Measurements from ENCODE around the gene LRPAP1.
"Not testable (repeated sequence)": the region's sequence is repeated elsewhere in the genome, so short reads cannot be mapped to it uniquely, and the experiment has no call there.

Gene LRPAP1

GRCh38 chr4:3531879-3532750 lies at the start of gene LRPAP1:
Gene LRPAP1 (minus strand): TSS chr4:3532422. CDS start chr4:3532412, 10 bp downstream.
- H3K4me1 Mint-ChIP-seq (ENCODE audit: low read depth): peaks cover 29% of the 10 kb centered on the region
- no peaks in the 10 kb centered on the region for H3K9me3 Mint-ChIP-seq
- H3K27ac Mint-ChIP-seq: peak within 1 kb of the TSS; percentile 86
- peaks cover 4% of the 10 kb centered on the region for H3K27me3 Mint-ChIP-seq
- H3K4me3 Mint-ChIP-seq: peak within 1 kb of the TSS; percentile 95
- H3K36me3 Mint-ChIP-seq (ENCODE audit: low read depth): peaks cover 10% of the 10 kb centered on the region

DNA sequence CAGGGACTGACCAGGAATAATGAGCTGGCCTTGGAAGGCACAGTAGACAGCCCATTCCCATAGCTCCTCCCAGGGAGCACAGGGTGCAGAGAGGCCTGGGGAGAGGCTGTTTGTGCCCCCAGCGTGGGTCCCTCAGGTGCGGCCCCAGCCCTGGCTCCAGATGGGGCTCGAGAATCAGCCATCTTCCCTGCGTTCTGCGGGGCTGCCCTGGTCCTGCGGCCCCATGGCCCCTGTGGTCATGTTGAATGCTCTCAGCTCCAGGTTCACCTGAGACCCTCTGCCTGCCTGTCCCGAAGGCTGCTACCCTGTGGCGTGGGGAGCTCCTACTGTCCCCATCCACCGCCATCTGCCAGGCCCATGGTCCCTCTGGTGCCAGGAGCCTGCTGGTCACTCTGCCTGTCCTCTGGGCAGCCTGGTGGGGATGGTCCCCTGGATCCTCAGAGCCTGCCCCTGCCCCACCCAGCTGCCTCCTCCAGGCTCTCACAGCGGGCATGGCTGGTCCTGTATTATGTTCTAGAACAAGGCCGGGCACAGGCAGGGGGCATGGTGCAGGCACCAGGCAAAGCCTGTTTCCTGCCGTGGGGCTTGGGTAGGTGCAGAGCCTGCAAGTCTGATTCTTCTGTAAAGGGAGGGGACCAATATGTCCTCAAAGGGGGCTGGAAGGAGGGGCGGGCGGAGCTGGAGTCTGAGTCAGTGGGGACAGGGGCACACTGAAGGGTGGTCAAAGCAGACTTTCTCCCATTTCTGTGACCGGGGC lies 49.3 kb upstream of the LRPAP1 start:
- H3K36me3 Mint-ChIP-seq (ENCODE audit: low read depth); H3K4me1 Mint-ChIP-seq (ENCODE audit: low read depth); H3K9me3 Mint-ChIP-seq; H3K4me3 Mint-ChIP-seq; H3K27ac Mint-ChIP-seq: not testable (repeated sequence)
- peaks cover 14% of the 10 kb centered on the region for H3K27me3 Mint-ChIP-seq

DNA sequence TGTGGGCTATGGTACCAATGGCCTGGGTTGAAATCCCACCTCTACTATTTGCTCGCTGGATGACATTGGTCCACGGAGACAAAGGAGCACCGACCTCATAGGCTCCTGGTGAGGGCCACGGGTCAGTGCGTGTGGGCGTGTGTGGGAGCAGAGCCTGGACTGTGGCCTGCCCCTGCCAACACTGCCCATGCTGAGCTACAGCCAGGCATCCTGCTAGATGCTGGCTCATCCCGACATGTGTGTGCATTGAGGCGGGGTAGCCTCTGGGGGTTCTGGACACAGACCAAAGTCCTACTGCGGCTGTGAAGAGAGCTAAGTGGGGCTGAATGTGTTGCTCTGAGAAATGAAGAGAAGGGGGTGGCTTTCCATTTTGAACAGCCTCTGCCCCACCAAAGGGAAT lies 48.6 kb upstream of the LRPAP1 start:
- not testable (repeated sequence) for H3K36me3 Mint-ChIP-seq (ENCODE audit: low read depth); H3K4me1 Mint-ChIP-seq (ENCODE audit: low read depth); H3K4me3 Mint-ChIP-seq; H3K27ac Mint-ChIP-seq; H3K9me3 Mint-ChIP-seq
- peaks cover 14% of the 10 kb centered on the region for H3K27me3 Mint-ChIP-seq

DNA sequence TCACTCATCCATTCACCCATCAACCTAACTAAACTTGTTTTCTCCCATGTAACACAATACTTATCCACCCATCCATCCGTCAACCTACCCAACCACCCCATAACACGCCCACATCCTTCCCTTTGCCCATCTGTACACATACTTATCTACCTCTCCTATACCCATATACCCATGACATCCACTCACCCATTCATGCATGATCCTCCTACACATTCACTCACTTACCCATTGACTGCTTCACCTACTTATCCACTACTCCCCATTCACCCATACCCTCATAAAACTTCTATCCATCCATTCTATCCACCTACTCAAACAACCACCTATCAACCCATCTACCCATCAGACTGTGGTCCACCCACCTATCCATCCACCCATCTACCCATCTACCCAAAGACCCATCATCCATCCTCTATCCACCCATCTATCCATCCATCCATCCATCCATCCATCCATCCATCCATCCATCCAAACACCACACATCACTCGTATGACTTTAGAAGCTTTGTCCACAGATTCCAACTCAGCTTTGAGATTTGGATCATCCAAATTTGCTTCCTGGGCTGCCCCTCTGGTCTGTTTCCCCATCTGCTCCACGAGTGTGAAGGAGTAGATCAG lies 46.4 kb upstream of the LRPAP1 start:
- peaks cover 11% of the 10 kb centered on the region for H3K27me3 Mint-ChIP-seq
- H3K4me1 Mint-ChIP-seq (ENCODE audit: low read depth); H3K4me3 Mint-ChIP-seq: not testable (repeated sequence)

GRCh38 chr4:3578052-3578451 lies 45.8 kb upstream of the LRPAP1 start:
- Mint-ChIP-seq H3K27me3 (peaks cover 11% of the 10 kb centered on the region), H3K27ac (peak overlapping the region; percentile 42)
- not testable (repeated sequence) for H3K4me1 Mint-ChIP-seq (ENCODE audit: low read depth); H3K4me3 Mint-ChIP-seq; H3K36me3 Mint-ChIP-seq (ENCODE audit: low read depth); H3K9me3 Mint-ChIP-seq

More for the DNA sequence above, 46.4 kb upstream of the LRPAP1 start:
- H3K9me3 Mint-ChIP-seq; H3K36me3 Mint-ChIP-seq (ENCODE audit: low read depth); H3K27ac Mint-ChIP-seq: not testable (repeated sequence)

DNA sequence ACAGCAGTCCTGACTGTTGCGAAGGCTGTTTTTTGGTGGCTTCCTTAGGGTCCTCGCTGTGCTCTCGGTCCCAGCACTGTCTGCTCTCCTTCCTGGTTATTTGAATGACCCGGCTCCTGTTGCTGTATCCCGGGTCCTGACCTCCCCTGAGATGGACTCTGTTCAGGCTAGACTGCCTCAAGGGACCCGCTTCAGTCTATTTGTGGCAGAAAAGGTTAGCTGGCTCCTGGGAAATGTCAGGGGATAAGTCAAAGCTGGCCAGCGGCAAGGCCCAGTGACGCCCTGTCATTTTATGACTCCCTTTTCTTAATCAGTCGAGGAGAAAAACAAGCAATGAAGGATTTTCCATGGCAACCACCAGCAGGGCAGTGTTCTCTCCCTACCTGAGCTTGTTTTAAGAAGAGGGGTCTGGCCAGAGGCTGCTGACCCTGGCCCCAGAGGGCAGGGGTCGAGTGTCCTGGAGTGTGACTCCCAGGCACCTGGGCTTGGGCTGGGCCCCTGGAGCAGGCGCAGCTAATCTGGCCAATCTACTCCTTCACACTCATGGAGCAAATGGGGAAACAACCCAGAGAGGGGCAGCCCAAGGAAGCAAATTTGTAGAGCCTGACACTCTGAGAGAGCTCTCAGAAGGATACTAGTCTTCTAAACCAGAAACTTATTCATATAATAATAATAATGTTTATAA lies 45.1 kb upstream of the LRPAP1 start:
- not testable (repeated sequence) for H3K4me1 Mint-ChIP-seq (ENCODE audit: low read depth); H3K27me3 Mint-ChIP-seq; H3K4me3 Mint-ChIP-seq; H3K27ac Mint-ChIP-seq; H3K9me3 Mint-ChIP-seq; H3K36me3 Mint-ChIP-seq (ENCODE audit: low read depth)

GRCh38 chr4:3576533-3577207 lies 44.4 kb upstream of the LRPAP1 start:
- not testable (repeated sequence) for H3K27ac Mint-ChIP-seq; H3K4me1 Mint-ChIP-seq (ENCODE audit: low read depth); H3K9me3 Mint-ChIP-seq; H3K27me3 Mint-ChIP-seq; H3K4me3 Mint-ChIP-seq; H3K36me3 Mint-ChIP-seq (ENCODE audit: low read depth)

- not testable (repeated sequence) for H3K27me3 Mint-ChIP-seq; H3K27ac Mint-ChIP-seq; H3K9me3 Mint-ChIP-seq; H3K4me3 Mint-ChIP-seq; H3K36me3 Mint-ChIP-seq (ENCODE audit: low read depth); H3K4me1 Mint-ChIP-seq (ENCODE audit: low read depth)
Observed at GRCh38 chr4:3575426-3576369, 43.5 kb upstream of the LRPAP1 start.

DNA sequence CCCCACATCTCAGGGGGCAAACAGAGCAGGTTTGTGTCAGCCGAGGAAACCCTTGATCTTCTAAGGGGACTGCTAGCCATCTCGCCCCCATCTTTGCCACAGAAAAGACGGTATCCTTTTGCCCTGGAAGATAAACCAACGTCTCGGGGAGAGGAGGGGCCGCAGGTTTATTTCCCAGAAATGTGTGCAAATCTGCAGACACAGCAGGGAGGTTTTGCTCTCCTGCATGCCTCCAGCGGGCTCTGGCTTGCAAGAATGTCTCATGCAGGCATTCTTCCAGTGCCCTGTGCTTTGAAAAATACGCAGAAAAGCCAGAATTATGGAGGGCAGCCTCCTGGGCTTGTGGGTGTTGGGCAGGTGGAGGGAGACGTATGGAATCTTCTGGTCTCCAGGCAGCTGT lies 42.6 kb upstream of the LRPAP1 start:
- H3K27me3 Mint-ChIP-seq; H3K36me3 Mint-ChIP-seq (ENCODE audit: low read depth); H3K4me3 Mint-ChIP-seq; H3K27ac Mint-ChIP-seq; H3K4me1 Mint-ChIP-seq (ENCODE audit: low read depth); H3K9me3 Mint-ChIP-seq: not testable (repeated sequence)

- H3K9me3 Mint-ChIP-seq; H3K4me1 Mint-ChIP-seq (ENCODE audit: low read depth); H3K36me3 Mint-ChIP-seq (ENCODE audit: low read depth); H3K4me3 Mint-ChIP-seq; H3K27ac Mint-ChIP-seq; H3K27me3 Mint-ChIP-seq: not testable (repeated sequence)
Observed at GRCh38 chr4:3574346-3574745, 42.1 kb upstream of the LRPAP1 start.

- Mint-ChIP-seq H3K36me3 (ENCODE audit: low read depth) (no peaks in the 10 kb centered on the region), H3K4me1 (ENCODE audit: low read depth) (no peaks in the 10 kb centered on the region)
Observed at GRCh38 chr4:3573131-3573530, 40.9 kb upstream of the LRPAP1 start.

DNA sequence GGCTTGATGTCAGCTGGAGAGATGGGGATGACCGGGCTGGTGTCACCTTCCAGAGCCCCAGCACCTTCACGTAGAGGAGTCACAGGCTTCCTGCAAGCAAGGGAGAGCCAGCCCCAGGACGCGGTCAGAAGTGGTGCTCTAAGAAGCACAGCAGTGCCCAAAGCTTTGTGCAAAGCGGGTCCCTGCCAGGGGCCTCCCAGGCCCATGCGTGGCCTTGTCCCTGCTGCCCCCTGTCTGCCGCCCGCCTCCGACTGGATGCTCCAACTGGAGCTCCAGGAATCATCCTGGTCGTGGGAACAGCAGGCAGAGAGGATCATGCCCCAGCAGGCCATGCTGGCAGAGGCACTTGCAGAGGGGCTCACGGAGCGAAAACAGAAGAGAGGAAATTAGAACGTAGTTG lies 40.1 kb upstream of the LRPAP1 start:
- H3K4me3 Mint-ChIP-seq: no peak overlapping the region
- no peaks in the 10 kb centered on the region for H3K27me3 Mint-ChIP-seq
- no peaks in the 10 kb centered on the region for H3K4me1 Mint-ChIP-seq (ENCODE audit: low read depth)
- no peaks in the 10 kb centered on the region for H3K9me3 Mint-ChIP-seq
- H3K27ac Mint-ChIP-seq: no peak overlapping the region
- no peaks in the 10 kb centered on the region for H3K36me3 Mint-ChIP-seq (ENCODE audit: low read depth)

More at GRCh38 chr4:3573131-3573530, 40.9 kb upstream of the LRPAP1 start:
- Mint-ChIP-seq H3K27ac (no peak overlapping the region), H3K9me3 (no peaks in the 10 kb centered on the region), H3K4me3 (no peak overlapping the region), H3K27me3 (peaks cover 3% of the 10 kb centered on the region)

DNA sequence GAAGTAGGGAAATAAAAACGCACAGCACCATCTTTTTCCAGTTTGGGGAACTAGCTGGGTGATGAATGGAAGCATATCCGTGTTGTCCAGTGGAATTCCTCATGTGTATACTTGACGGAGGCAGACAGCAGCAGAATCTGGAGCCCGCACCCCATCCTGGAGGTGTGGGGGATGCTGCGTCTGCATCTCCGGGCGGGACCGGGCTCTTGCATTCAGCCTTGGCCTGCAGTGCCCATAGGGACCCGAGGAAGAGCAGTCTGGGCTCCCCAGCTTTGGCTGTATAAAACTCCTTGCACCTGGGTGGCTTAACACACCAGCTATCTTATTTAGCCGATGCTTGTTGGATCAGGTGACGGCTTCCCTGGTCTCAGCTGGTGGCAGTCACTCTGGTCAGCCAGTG lies 39.7 kb upstream of the LRPAP1 start:
- H3K9me3 Mint-ChIP-seq: no peaks in the 10 kb centered on the region
- no peaks in the 10 kb centered on the region for H3K36me3 Mint-ChIP-seq (ENCODE audit: low read depth)
- no peaks in the 10 kb centered on the region for H3K4me1 Mint-ChIP-seq (ENCODE audit: low read depth)
- H3K4me3 Mint-ChIP-seq: no peak overlapping the region
- H3K27me3 Mint-ChIP-seq: no peaks in the 10 kb centered on the region
- H3K27ac Mint-ChIP-seq: no peak overlapping the region

DNA sequence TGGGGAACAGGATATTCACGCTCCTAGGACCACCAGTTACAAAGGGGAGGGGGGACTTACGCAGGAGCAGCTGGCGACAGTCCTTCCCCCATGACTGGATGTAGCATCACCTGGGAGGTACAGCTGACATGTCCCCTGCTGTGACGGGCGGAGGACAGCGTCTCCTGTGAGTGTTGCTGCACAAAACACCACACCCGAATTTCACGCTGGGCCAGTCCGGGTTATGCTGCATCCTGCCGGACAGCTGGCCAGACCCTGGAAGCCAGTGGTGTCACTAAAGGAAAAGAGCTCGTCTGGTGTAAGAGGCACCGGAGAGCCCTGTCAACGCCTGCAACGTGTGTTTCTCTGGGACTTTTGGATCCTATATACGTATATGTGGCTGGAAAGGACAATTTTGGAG lies 38.7 kb upstream of the LRPAP1 start:
- H3K27me3 Mint-ChIP-seq; H3K4me1 Mint-ChIP-seq (ENCODE audit: low read depth); H3K27ac Mint-ChIP-seq; H3K9me3 Mint-ChIP-seq; H3K36me3 Mint-ChIP-seq (ENCODE audit: low read depth); H3K4me3 Mint-ChIP-seq: not testable (repeated sequence)

All from stimulated activated naive CD8-positive, alpha-beta T cell treated with anti-CD3 and anti-CD28 coated beads, Interleukin-15, Interleukin-2, amounts not matched to agents 100 ng/mL and 50 ng/mL, for 24 hours (primary cell).